ENCODE measurements around the gene LAGE3.
"Not testable (repeated sequence)": the region's sequence is repeated elsewhere in the genome, so short reads cannot be mapped to it uniquely, and the experiment has no call there.

Gene LAGE3

DNA sequence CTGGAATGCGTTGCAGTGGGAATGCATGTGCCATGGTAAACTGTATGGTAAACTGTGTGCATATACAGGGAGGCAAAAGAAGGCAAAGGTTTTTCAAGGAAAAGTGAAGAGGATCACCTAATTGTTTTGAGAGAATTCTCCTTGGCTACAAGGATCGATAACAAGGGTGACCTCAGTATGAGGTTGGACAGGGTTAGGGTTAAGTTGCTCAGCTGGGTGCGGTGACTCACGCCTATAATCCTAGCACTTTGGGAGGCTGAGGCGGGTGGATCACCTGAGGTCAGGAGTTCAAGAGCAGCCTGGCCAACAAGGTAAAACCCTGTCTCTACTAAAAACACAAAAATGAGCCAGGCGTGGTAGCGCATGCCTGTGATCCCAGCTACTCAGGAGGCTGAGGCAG is 22.3 kb upstream of the LAGE3 start:
- not testable (repeated sequence) for DNase-seq

DNA sequence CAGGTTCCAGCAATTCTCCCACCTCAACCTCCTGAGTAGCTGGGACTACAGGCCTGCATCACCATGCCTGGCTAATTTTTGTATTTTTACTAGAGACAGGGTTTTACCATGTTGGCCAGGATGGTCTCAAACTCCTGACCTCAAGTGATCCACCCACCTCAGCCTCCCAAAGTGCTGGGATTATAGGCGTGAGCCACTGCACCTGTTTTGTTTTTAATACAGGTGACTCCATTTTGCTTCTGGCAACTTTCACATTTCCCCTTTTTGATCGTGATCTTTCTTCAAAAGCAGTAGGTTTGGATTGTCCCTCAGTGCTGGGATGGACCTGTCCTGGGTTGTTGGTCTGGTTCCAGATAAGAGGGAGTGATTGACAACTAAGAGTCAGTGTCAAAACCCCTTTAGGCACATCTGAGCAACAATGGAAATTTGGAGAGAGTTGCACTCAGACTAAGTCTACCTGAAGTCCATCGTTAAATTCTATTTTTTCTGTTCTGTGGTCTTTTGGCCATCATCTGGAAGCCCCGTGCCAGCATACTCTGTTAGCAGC is 17.6 kb upstream of the LAGE3 start:
- DNase-seq = not testable (repeated sequence)

DNA sequence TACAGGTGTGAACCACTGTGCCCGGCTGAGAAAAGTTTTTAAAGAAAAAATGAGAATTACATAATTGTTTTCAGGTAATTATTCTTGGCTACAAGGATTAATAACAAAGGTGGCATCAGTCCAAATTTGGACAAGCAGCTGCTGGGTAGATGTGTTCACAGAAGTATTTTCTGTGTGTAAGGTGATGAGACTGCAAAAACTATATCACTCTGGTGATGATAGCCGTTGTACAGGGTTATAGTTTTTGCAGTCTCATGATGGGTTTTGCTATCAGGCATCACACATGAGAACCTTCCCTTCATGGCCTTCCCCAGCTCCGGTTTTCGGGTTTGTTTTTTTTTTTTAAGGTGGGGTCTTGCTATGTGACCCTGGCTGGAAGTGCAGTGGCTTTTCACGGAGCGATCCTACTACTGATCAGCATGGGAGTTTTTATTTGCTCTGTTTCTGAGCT is 16.4 kb upstream of the LAGE3 start:
- no peak for DNase-seq

DNA sequence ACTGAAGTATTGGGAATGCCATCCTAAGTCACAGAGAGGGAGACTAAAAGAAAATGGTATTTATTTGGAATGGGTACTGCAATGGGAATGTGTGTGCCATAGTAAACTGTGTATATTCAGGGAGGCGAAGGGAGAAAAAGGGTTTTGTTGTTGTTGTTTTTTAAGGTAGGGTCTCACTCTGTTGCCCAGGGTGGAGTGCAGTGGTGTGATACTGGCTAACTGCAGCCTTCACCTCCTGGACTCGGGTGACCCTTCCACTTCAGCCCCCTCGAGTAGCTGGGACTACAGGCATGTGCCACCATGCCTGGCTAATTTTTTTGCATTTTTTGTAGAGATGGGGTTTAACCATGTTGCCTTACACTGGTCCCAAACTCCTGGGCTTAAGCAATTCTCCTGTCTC is 15.6 kb upstream of the LAGE3 start:
- DNase-seq = no peak

DNA sequence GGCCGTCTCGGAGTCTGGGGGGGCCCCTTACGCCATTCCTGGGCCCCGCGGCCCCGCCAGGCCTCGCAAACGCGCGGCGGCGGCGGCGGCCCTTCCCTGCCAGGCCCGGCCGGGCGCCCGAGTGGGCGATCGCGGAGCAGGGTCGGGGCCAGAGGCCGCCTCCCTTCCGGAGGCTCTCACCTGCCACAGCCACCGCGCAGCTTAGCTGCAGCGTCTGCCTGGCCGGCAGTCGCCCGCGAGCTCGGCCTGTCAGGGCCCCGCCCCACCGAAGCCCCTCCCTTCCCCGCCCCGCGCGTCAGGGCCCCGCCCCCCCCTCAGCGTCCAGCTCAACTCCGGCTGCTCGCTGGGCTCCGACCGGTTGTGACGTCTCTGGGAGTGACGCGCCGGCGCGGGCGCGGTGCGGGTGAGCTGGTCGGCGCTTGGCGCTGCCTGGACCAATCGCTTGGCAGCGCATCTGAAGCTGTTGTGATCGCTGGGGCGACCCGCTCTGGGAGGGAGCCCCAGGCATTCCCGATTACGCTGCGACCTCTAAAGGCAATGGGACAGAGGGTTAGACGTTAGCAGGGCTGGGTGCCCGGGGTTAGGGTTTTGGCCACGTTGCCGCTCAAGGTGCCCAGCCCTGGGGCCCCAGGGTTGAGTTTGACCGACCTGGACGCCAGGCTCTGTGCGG is 11.5 kb upstream of the LAGE3 start, which contains the start of gene SLC10A3:
Gene SLC10A3, minus strand, starts transcription at position 216 of the 670 bp plus-strand sequence. CDS start 1,689 bp downstream, outside the sequence.
- peak; percentile 90 for DNase-seq

DNA sequence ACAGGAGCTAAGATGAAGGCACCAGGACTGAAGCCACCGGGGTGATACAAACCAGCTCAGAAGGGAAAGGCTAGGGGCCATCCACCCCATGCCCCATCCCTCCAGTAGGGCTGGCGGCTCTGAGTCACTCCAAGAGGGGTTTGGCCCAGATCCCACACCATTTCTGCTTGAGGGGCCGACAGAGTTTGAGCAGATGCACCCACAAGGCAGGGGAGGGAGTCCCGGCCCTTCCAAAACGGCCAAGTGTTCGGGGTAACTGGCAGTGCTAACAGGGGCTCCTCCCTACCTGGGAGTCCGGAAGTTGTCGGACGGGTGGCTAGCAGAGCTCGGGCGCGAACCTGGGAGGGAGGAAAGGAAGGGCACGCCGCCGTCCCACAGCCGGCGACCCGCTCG is 10.9 kb upstream of the LAGE3 start:
- peak; percentile 77 for DNase-seq

DNA sequence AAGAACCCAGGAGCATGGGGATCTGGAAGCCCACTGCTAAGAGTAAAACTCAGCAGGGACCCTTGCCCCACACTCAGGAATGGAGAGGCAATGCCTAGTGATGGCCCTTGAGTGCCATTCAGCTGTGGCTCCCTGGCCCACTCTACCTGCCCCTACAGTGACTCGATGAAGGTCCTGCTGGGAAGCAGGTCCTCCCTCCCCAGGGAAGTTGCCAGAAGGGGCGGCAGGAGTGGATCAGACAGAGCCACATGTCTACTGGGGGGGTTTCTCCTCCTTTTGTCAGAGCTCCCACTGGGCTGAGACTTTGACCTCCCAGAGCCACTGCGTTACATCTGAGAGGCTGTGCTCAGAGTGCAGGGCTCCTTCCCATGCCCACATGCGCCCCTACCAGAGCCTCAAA is 10.1 kb upstream of the LAGE3 start:
- DNase-seq = no peak

DNA sequence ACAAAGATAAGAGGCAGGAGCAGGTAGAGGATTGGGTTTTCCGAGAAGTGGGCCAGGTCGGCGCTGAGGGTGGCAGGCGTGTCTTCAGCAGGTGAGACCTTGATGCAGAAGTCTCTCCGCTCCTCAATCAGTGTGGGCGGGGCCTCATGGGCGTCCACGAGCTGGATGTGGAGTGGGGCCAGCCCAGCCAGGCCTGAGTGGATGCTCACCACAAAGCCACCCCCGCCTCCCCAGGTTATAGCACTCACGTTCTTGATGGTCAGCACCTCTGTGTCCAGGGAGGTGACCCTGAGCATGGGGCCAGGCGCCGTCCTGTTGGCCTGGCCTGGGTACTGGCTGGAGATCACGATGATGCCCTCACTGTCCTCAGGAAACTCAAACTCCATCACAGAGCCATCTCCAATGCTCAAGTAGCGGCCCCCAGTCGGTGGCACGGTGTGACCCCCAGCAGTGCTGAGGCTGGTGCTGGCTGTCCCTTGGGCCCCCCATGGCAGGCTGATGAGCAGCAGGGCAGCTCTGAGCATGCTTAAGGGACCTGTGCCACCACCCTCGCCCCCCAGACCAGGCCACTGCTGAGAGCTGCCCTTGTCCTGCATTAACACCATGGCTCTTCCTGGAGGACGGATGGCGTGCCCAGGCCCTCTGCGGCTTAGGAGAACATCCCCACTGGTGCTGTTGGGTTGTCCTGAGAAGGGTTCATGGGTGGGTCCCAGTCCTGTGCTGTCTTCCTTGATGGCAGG is 9.4 kb upstream of the LAGE3 start:
- DNase-seq = no peak

DNA sequence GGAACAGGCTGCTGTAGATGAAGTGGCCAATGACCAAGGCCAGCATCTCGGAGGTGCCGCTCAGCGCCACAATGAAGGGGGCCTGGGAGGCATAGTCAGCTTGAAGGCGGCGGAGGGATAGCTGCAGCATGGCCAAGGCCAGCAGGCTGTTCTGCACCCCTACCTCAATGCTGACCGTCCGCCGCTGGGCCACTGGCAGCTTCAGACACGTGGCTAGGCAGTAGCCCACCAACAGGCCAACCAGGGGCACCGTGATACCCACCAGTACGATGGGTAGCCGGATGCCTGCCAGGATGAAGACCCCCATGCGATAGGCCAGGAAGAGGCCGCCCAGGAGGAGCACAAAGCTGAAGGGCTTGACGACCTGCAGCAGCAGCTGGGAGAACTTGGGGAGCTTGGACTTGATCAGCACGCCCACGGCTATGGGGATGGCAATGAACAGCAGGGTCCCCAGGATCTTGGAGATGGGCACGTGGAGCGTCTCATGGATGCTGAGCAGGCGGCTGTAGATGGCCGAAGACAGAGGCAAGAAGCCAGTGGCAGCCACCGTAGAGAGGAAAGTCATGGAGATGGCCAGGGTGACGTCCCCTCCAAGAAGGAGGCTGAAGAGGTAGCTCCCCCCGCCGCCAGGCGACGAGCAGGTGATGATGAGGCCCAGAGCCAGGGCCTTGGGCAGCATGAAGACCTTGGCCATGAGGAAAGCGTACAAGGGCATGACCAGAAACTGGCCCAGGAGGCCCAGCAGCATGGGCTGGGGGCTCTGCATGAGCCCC is 8.6 kb upstream of the LAGE3 start:
- DNase-seq = no peak

DNA sequence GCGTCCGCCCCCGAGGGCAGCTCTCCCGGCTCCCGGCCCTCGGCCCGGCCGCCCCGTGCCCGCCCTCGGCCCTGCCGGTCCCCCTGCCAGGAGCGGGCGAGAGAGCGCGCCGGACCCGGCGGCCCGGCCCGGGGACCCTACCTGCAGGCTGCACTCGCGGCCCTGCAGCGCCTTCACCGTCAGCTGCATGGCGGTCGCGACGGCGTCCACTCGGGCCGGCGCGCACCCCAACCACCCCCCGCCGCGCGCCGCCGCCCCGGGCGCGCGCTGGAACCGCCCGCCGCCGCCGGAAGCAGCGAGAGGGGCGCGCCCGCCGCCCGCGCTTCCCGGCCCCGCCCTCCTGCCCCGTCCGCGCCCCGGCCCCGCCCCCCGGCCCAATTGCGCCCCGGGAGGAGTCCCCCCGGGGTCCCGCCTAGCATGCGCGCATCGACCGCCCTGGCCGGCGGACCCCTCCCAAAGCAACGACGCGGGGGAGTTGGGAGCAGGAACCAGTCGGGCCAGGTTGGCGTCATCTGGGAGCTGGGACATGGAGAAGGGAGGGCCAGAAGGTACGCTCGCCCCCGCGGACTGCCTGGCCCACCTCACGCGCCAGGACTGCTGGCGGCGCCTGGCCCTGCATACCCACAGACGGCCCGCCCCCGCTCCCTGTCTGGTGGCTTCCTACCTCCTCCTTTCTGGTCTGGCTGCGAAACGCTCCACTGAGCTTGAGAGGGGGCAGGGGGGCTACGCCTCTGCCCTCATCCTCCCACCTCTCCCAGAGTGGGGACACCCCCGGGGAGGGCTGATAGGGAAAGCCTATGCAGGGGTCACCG is 7.5 kb upstream of the LAGE3 start, which contains the start of gene UBL4A:
Gene UBL4A, minus strand, starts transcription at position 220 of the 812 bp plus-strand sequence. Its CDS starts 31 bp downstream, at position 189.
- peak; percentile 81 for DNase-seq

DNA sequence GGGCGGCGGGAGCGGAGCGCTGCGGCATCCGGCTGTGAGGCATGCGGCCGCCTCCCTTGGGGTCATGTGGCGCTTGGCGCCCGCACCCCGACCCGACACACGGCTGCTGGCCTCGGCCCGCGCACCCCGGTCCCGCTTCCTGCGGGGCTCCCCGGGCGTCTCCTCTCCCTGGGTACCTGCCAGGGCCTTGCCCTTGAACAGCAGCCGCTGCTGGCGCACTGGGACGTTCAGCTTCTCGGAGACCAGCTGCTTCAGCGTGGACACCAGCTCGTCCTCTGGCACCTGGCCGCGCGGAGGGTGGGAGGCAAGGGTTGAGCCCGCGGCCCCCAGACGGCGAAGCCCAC is 6.9 kb upstream of the LAGE3 start:
- DNase-seq = peak; percentile 76

DNA sequence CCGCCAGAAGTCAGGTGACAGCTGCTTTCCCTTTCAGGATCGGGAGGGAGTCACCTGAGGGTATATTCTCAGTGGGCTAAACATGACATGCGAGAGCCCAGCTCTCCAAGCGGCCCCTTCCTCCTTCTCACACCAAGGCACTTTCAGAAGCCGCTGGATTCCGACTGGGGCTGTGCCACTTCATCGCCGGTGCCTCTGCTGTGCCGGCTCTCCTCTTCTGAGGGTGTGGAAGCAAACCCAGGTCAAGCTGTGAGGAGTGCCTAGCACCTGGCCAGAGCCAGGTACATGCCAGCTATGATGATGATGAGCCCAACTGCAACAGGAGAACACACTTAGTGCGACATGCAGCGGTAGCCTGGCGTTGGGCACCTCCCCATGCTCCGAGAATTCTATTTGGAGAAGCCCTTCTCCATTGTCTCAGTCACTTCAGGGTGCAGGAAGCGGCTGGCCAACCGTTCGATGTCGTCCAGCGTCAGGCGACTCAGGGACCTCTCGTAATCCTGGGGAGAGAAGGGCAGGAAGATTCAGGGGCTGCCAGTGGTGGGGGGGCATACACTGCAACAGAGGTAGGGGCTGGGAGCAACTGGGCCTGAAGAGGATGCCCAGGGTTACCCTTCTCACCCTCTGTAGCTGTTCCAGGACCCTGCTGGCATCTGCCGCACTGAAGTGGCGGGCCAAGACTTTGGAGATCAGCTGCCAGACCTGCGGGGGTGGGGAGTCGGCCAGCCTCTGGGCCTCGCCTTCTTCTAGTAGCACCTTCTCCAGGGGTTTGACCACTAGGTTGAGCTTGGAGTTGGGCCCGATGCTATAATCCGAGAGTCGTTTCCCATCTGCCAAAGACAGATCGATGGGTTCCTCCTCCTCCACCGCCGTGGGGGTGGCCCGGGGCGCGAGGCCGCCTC is 6.3 kb upstream of the LAGE3 start:
- DNase-seq = no peak

DNA sequence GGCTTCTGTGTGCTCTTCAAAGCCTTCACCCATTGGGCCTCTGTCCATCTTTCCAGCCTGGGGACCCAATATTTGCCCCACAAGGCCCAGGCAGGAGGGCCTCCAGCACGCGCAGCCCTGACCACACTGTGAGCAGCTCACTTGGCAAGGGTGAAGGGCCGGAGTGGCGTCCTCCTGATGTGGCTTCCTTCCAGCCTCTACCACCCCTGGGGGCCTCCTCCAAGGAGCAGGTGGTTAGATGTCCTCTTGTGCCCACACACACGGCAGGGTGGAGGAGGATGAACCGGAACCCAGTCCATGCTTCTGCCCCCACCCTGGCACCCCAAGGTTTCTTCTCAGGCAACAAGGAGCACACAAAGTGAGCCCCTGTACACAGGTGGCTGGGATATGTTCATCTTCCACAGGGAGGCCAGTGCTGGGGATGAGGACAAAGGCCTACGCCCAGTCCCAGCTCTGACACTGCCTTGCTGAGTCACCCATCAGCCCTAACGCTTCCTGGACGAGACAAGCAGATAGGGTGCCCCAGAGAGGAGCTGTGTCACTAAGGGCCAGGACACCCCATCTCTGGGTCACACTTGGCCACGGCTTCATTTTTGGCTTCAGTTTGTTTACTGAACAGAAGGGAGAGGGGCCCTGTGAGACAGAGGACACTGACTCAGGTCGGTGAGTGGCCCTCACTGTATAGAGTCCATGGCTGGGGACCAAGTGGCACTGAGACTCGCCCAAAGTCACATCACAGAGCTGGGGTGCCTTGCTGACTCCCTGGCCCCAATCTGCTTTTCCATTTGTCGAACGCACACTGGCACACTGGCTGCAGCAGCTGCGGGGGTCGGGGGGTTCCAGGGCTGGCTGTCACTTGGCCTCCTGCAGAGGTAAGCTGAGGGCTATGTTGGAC is 5.4 kb upstream of the LAGE3 start:
- DNase-seq = no peak

DNA sequence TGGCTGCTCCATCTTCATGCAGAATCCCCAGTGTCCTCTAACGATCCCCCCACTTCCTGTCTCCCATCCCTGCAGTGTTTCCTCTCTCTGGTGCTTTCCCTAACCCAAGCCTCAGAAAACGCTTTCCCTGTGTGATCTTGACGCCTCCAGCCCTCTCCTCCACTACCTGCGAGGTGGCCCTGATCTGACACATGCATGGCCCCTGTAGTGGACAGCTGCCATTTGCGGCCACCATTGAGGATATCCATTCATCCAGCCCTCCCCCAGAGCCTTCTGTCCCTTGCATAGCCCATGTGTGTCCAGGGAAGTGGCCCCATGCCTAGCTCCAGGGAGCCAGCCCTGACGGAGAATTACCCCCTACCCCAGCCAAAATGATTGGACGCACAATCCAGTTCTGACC is 4.2 kb upstream of the LAGE3 start:
- DNase-seq = no peak

DNA sequence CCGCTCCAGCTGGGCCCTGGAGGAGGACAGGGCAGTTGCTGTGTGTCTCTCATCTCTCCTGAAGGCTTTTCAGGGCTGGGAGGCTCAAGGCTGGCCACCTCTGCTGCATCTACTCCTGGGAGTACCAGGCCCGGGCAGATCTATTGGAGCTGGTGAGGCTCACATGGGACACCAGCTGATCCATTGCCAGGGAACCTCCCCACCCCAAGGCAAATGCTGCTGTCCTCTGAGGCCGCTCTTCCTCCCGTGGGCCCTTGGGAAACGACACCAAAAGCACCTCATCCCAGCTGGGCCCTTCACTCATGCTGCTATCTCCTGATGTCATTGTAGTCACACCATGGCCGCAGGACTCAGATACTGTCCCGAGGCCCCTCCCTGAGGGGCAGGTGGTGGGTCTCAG is 3.7 kb upstream of the LAGE3 start:
- DNase-seq = no peak

DNA sequence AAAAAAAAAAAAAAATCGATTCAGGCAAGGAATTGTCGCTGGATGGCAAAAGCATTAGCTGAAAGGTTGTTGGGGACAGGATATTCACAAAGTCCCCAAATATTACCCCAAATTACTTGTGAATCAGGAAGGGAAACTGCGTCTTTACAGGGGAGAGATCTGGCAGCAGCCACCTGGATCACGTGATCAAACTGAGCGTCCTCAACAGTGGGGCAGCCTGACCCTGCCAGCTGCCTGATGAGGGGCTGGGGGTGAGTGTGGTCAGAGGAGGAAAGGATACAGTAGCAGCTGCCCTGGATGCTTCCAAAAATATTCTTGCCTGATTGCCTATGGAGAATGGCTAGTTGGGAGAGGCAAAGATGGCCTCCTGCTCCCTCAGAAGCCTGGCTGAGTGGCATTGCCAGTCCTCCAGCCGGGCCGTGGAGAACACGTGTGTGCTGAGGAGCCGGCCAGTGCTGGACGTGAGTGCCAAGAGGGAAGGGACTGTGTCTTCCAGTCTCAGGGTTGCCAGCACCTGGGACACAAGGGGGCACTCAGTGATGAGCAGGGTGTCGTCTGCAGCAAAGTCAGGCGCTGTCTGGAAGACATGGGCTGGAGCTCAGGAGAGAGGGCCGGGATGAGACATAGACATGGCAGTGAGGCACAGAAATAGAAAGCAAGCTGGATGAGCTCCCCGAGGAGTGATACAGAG is 3.0 kb upstream of the LAGE3 start:
- DNase-seq = no peak

DNA sequence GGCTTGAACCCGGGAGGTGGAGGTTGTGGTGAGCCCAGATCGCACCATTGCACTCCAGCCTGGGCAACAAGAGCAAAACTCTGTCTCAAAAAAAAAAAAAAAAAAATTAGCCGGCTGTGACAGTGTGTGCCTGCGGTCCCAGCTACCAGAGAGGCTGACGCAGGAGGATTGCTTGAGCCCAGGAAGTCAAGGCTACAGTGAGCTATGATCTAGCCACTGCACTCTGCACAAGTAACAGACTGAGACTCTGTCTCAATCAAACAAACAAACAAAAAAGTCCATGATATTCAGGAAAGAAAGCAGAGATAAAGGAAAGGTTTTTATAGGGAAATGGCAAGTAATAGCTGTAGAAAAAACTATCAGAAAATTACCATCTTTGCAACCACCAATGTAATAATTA is 2.1 kb upstream of the LAGE3 start:
- DNase-seq = no peak

DNA sequence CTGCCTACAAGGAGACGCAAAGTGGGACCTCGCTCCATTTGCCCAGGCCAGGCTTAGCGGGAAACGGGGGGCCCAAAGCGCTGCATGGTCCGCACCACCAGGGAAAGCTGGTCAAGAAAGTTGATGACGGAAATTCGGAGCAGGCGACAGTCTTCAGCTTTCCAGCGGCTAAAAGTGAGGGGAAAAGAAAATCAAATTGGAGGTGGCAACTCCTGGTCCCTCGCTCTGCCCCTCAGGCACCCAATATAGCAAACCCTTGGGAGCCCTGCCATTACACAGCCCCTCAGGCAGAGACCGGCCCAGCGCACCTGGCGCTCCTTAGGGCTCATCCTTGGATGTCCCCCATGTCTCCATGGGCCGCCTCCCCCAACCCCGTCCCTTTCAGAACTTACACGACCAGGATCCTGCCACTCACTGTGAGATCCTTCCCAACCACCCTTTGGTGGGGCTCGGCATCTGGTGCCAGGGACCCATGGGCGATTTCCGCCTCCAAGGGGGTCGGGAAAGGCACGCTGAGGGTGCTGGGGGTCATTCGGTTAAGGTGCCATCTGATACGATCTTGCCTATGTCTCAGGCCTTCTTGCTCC is 1.1 kb downstream of the LAGE3 start:
- no peak for DNase-seq

DNA sequence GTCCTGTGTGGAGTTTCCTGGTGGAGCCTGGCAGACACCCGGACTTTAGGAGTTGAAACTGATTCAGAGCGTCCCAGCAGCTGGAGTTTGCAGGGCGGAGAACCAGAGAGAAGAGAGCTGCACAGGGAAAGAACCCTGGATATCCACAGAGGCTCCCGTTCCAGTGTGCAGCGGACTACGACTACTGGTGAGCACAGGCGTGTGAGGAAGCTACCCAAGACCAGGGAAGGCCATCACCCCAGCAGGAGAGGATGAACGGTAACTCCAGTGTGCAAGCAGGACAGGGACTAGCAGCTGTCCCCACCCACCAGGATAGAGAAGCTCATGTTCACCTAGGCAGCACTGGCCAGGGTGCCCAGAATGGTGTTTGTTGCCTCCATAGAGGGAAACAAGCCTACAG is 2.3 kb downstream of the LAGE3 start:
- DNase-seq = no peak

All from activated CD8-positive, alpha-beta memory T cell treated with anti-CD3 and anti-CD28 coated beads for 24 hours (primary cell).